ENCODE results near the gene BHLHA15.

The BHLHA15 gene

GRCh38 chr7:98187138-98187502 lies 24.1 kb upstream of the BHLHA15 start:
- no peak for DNase-seq (ENCODE audit: low spot score)

GRCh38 chr7:98189559-98189958 lies 21.7 kb upstream of the BHLHA15 start:
- DNase-seq (ENCODE audit: low spot score), result no peak

- no peak for DNase-seq (ENCODE audit: low spot score)
Observed at GRCh38 chr7:98191668-98192431, 19.4 kb upstream of the BHLHA15 start.

- DNase-seq (ENCODE audit: low spot score), result no peak
Observed at GRCh38 chr7:98192781-98193457, 18.3 kb upstream of the BHLHA15 start.

- no peak for DNase-seq (ENCODE audit: low spot score)
Observed at GRCh38 chr7:98193474-98194180, 17.6 kb upstream of the BHLHA15 start.

GRCh38 chr7:98194186-98194585 lies 17.1 kb upstream of the BHLHA15 start:
- no peak for DNase-seq (ENCODE audit: low spot score)

- no peak for DNase-seq (ENCODE audit: low spot score)
Observed at GRCh38 chr7:98194672-98195457, 16.4 kb upstream of the BHLHA15 start.

- DNase-seq (ENCODE audit: low spot score), result no peak
Observed at GRCh38 chr7:98196706-98197605, 14.3 kb upstream of the BHLHA15 start.

GRCh38 chr7:98199131-98199530 lies 12.1 kb upstream of the BHLHA15 start:
- DNase-seq (ENCODE audit: low spot score), result no peak

- DNase-seq (ENCODE audit: low spot score), result no peak
Observed at GRCh38 chr7:98200364-98200763, 10.9 kb upstream of the BHLHA15 start.

GRCh38 chr7:98202367-98203195 lies 8.7 kb upstream of the BHLHA15 start:
- no peak for DNase-seq (ENCODE audit: low spot score)

GRCh38 chr7:98203261-98203963 lies 7.8 kb upstream of the BHLHA15 start:
- no peak for DNase-seq (ENCODE audit: low spot score)

- no peak for DNase-seq (ENCODE audit: low spot score)
Observed at GRCh38 chr7:98203964-98204605, 7.2 kb upstream of the BHLHA15 start.

GRCh38 chr7:98204670-98205069 lies 6.6 kb upstream of the BHLHA15 start:
- no peak for DNase-seq (ENCODE audit: low spot score)

GRCh38 chr7:98205162-98205845 lies 5.9 kb upstream of the BHLHA15 start:
- DNase-seq (ENCODE audit: low spot score), result no peak

- no peak for DNase-seq (ENCODE audit: low spot score)
Observed at GRCh38 chr7:98206451-98207330, 4.5 kb upstream of the BHLHA15 start.

GRCh38 chr7:98209166-98209920 lies 1.9 kb upstream of the BHLHA15 start:
- no peak for DNase-seq (ENCODE audit: low spot score)
